Upper lobe of right lung (tissue), 1 donor: ENCODE data around the gene RIN3. TPM values are rescaled to one million over a fixed set of nuclear protein-coding genes. Genes with fewer than 3 reads are reported as not detected.
"Not testable (repeated sequence)": the region's sequence is repeated elsewhere in the genome, so short reads cannot be mapped to it uniquely, and the experiment has no call there.

Source experiments
- ATAC-seq: fragments of 200-7000 bp; cut with Tn5 transposase; one replicate; pipeline ENCODE4 v1.9.1; 2020; ENCODE audit warnings: mild to moderate bottlenecking, moderate library complexity
- DNase-seq: peaks from one replicate; pipeline ENCODE4 v3.0.0-alpha.2; 2020
- H3K27ac ChIP-seq: fragments of 200-600 bp; one replicate; pipeline ENCODE4 v1.8.0; 2022
- H3K27me3 ChIP-seq: fragments of 200-600 bp; one replicate; pipeline ENCODE4 v1.8.0; 2022; ENCODE audit warnings: mild to moderate bottlenecking
- H3K36me3 ChIP-seq: fragments of 200-600 bp; one replicate; pipeline ENCODE4 v1.8.0; 2022
- H3K4me1 ChIP-seq: fragments of 200-600 bp; one replicate; pipeline ENCODE4 v1.8.0; 2022
- H3K4me3 ChIP-seq: fragments of 200-600 bp; one replicate; pipeline ENCODE4 v1.8.0; 2022; ENCODE audit warnings: mild to moderate bottlenecking
- H3K9me3 ChIP-seq: fragments of 200-600 bp; one replicate; pipeline ENCODE4 v1.8.0; 2022
- intact Hi-C: fragments of 100-400 bp; cut with DNase I; formaldehyde crosslinking; loops from one replicate; pipeline ENCODE4 v1.11.0; 2022
- total RNA-seq: library from RNA; stranded (reverse); fragmentation: NEBNext Ultra II Directional; extraction: Animal tissue kit (Norgen Biotek cat#: 25700); gene quantifications from one replicate; pipeline ENCODE4 v1.2.1, GENCODE V29; 2021
- TF ChIP-seq, protein P1 (sequence below): fragments of 200-600 bp; IDR thresholded peaks from one replicate; pipeline ENCODE4 v1.8.0; 2022; ENCODE audit warnings: antibody characterized with exemption
- donor health status: DM: no; HTN: yes; CAD: no; lungs with severe emphysema.

Gene RIN3
- total RNA-seq, 1 donor from 2014 or later = 56.0 TPM

- DNase-seq (no peak), ATAC-seq (peak; percentile 12)
- H3K27ac ChIP-seq = peak overlapping the region; percentile 32
- H3K9me3 ChIP-seq = no peaks in the 10 kb centered on the region
- H3K27me3 ChIP-seq = no peaks in the 10 kb centered on the region
- peaks cover 32% of the 10 kb centered on the region for H3K4me1 ChIP-seq
- no peaks in the 10 kb centered on the region for H3K36me3 ChIP-seq
- TF ChIP-seq, protein P1, sequence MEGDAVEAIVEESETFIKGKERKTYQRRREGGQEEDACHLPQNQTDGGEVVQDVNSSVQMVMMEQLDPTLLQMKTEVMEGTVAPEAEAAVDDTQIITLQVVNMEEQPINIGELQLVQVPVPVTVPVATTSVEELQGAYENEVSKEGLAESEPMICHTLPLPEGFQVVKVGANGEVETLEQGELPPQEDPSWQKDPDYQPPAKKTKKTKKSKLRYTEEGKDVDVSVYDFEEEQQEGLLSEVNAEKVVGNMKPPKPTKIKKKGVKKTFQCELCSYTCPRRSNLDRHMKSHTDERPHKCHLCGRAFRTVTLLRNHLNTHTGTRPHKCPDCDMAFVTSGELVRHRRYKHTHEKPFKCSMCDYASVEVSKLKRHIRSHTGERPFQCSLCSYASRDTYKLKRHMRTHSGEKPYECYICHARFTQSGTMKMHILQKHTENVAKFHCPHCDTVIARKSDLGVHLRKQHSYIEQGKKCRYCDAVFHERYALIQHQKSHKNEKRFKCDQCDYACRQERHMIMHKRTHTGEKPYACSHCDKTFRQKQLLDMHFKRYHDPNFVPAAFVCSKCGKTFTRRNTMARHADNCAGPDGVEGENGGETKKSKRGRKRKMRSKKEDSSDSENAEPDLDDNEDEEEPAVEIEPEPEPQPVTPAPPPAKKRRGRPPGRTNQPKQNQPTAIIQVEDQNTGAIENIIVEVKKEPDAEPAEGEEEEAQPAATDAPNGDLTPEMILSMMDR = no peak
- intact Hi-C loops = no loop called here
- no peak overlapping the region for H3K4me3 ChIP-seq
Observed at GRCh38 chr14:92529903-92530302, 16.3 kb downstream of the RIN3 start.

- peak; percentile 77 for DNase-seq
- H3K4me1 ChIP-seq = peaks cover 30% of the 10 kb centered on the region
- TF ChIP-seq, protein P1 = no peak
- no peak overlapping the region for H3K4me3 ChIP-seq
- H3K9me3 ChIP-seq = no peaks in the 10 kb centered on the region
- intact Hi-C loops = no loop called here
- peak; percentile 91 for ATAC-seq
- H3K36me3 ChIP-seq = no peaks in the 10 kb centered on the region
- peak overlapping the region; percentile 51 for H3K27ac ChIP-seq
- no peaks in the 10 kb centered on the region for H3K27me3 ChIP-seq
Observed at GRCh38 chr14:92531106-92531873, 17.7 kb downstream of the RIN3 start.

- Histone ChIP-seq H3K27ac (peak overlapping the region; percentile 51), H3K4me1 (peaks cover 37% of the 10 kb centered on the region), H3K27me3 (no peaks in the 10 kb centered on the region), H3K36me3 (no peaks in the 10 kb centered on the region), H3K4me3 (no peak overlapping the region), H3K9me3 (no peaks in the 10 kb centered on the region)
- ATAC-seq (no peak), DNase-seq (peak; percentile 49)
- intact Hi-C loops = no loop called here
- TF ChIP-seq, protein P1 = no peak
Observed at GRCh38 chr14:92532490-92533163, 19.0 kb downstream of the RIN3 start.

GRCh38 chr14:92534932-92535643 is 21.5 kb downstream of the RIN3 start:
- no peak for ATAC-seq
- Histone ChIP-seq H3K4me3 (no peak overlapping the region), H3K27me3 (no peaks in the 10 kb centered on the region), H3K4me1 (peaks cover 58% of the 10 kb centered on the region), H3K9me3 (no peaks in the 10 kb centered on the region), H3K27ac (no peak overlapping the region), H3K36me3 (no peaks in the 10 kb centered on the region)
- intact Hi-C loops = no loop called here
- TF ChIP-seq, protein P1 = no peak
- peak; percentile 32 for DNase-seq

DNA sequence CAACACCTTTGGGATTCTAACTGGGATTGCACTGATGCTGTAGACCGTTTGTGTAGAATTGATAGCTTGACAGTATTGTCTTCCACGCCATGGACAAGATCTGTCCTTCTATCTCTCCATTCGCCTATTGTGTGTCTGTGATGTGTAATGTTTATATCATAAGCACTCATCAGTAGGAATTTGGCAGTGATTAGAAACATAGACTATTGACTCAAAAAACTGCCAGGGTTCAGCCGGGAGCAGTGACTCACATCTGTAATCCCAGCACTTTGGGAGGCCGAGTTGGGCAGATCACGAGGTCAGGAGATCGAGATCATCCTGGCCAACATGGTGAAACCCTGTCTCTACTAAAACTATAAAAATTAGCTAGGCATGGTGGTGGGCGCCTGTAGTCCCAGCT is 22.6 kb downstream of the RIN3 start:
- DNase-seq = not testable (repeated sequence)

More for the DNA sequence above, 22.6 kb downstream of the RIN3 start:
- H3K4me1 ChIP-seq = peaks cover 60% of the 10 kb centered on the region
- intact Hi-C loops, ATAC-seq, H3K36me3 ChIP-seq, H3K27ac ChIP-seq, H3K4me3 ChIP-seq, H3K27me3 ChIP-seq, H3K9me3 ChIP-seq: not testable (repeated sequence)
